ENCODE measurements around the gene NES.

DNA sequence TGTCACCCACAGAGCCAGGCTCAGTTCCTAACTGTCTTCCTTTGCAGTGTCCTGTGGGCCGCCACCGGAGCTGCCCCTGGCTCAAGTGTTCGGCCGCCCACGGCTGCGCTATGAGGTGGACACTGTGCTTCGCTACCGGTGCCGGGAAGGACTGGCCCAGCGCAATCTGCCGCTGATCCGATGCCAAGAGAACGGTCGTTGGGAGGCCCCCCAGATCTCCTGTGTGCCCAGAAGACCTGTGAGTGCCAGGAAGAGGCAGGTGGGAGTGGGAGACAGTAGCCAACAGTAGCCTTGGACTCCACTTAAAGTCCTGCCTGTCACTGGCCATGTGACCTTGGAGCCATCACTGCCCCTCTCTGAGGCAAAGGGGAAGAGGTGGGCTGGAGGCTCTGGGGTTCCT is 18.7 kb downstream of the NES start:
- TF ChIP-seq RAD21 (IDR thresholded peaks at IDR 0.05; ENCODE audit: low read depth) (no peak), ZBTB7A (IDR thresholded peaks at IDR 0.05; ENCODE audit: low read depth) (no peak), EP300 (IDR thresholded peaks at IDR 0.05; ENCODE audit: borderline replicate concordance) (no peak), CREB1 (IDR thresholded peaks at IDR 0.05; ENCODE audit: low read depth) (no peak), TCF12 (IDR thresholded peaks at IDR 0.05; ENCODE audit: low read depth) (no peak)

Measured in Ishikawa (cell line).